BLaER1 treated with 17β-estradiol and CSF1 and Interleukin-3, amounts not matched to agents 10 nM and 100 nM (cell line): ENCODE measurements around the gene TENT5C.

Experiments used
- H3K27ac ChIP-seq, 11 experiments: shearing (Covaris generic); formaldehyde crosslinking; 2 replicates each; pipeline ENCODE4 v1.8.1; 2022
- H3K27me3 ChIP-seq, 11 experiments: shearing (Covaris generic); formaldehyde crosslinking; 2 replicates each; pipeline ENCODE4 v1.8.1; 2022
- H3K36me3 ChIP-seq, 11 experiments: shearing (Covaris generic); formaldehyde crosslinking; 2 replicates each; pipeline ENCODE4 v1.8.1; 2022
- H3K4me1 ChIP-seq, 10 experiments: shearing (Covaris generic); formaldehyde crosslinking; 2 replicates each; pipeline ENCODE4 v1.8.1; 2022
- H3K4me2 ChIP-seq, 11 experiments: shearing (Covaris generic); formaldehyde crosslinking; 2 replicates each; pipeline ENCODE4 v1.8.1; 2022
- H3K4me3 ChIP-seq, 10 experiments: shearing (Covaris generic); formaldehyde crosslinking; 2 replicates each; pipeline ENCODE4 v1.8.1; 2022
- H3K9ac ChIP-seq, 11 experiments: shearing (Covaris generic); formaldehyde crosslinking; 2 replicates each; pipeline ENCODE4 v1.8.1; 2022
- H3K9me3 ChIP-seq, 11 experiments: shearing (Covaris generic); formaldehyde crosslinking; replicated peaks in 1 of 11; 2 replicates each; pipeline ENCODE4 v1.8.1; 2022
- H4K20me1 ChIP-seq, 11 experiments: shearing (Covaris generic); formaldehyde crosslinking; 2 replicates each; pipeline ENCODE4 v1.8.1; 2022
- Cebpa-rat ChIP-seq, 11 experiments: shearing (Covaris generic); IDR thresholded peaks; 2 replicates each; pipeline ENCODE4 v1.8.1; 2022

TENT5C gene

DNA sequence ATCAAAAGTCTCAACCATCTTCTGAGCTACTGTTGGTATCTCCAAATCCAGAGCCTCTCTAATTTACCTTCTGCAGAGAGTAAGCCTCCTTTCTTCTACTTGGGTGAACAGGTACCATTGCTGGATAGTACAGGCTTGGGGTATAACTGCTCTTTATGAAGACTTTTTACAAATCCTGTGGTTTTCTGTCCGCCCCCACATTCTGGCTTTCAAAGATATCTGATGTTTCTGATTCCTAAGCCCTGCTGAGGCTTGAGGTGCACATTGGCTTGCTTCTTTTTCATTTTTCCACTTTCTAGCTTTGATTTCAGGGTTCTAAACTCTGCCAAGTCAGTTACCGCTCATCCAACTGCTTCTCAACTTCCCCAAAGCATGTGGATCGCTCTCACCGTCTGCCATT is 37.1 kb downstream of the TENT5C start:
- Histone ChIP-seq H3K9me3 (no peaks in the 10 kb centered on the region), H3K27me3 (no peaks in the 10 kb centered on the region), H3K36me3 (no peaks in the 10 kb centered on the region), H3K4me2 (no peak overlapping the region), H4K20me1 (0 out of 22 replicates have a peak, but pooled peaks cover 0 to 3% (median 0%) of the 10 kb centered on the region in 11 experiments), H3K4me3 (no peak overlapping the region), H3K4me1 (peaks cover 0 to 12% (median 10%) of the 10 kb centered on the region in 10 experiments; a peak in 14 of 20 replicates), H3K9ac (no peak overlapping the region), H3K27ac (no peak overlapping the region)
- no peak for TF ChIP-seq Cebpa-rat (IDR thresholded peaks at IDR 0.05)

DNA sequence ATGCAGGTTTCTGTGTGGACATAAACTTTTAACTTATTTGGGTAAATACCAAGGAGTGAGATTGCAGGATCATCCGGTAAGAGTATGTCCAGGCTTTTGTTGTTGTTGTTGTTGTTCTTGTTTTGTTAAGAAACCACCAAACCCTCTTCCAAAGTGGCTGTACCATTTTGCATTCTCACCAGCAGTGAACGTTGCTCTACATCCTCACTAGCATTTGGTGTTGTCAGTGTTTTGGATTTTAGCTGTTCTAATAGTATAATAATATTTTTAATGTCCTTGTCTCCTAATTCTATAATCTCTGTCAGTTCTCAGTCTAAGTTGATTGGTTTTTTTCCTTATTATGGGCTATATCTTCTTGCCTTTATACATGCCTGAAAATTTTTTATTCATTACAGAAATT is 37.8 kb downstream of the TENT5C start:
- Histone ChIP-seq H3K27ac (no peak overlapping the region), H3K4me3 (no peak overlapping the region), H3K36me3 (no peaks in the 10 kb centered on the region), H3K27me3 (no peaks in the 10 kb centered on the region), H3K4me1 (peaks cover 0 to 12% (median 10%) of the 10 kb centered on the region in 10 experiments; a peak in 14 of 20 replicates), H3K9ac (no peak overlapping the region), H4K20me1 (0 out of 22 replicates have a peak, but pooled peaks cover 0 to 3% (median 0%) of the 10 kb centered on the region in 11 experiments), H3K9me3 (no peaks in the 10 kb centered on the region), H3K4me2 (no peak overlapping the region)
- TF ChIP-seq Cebpa-rat (IDR thresholded peaks at IDR 0.05), result no peak

DNA sequence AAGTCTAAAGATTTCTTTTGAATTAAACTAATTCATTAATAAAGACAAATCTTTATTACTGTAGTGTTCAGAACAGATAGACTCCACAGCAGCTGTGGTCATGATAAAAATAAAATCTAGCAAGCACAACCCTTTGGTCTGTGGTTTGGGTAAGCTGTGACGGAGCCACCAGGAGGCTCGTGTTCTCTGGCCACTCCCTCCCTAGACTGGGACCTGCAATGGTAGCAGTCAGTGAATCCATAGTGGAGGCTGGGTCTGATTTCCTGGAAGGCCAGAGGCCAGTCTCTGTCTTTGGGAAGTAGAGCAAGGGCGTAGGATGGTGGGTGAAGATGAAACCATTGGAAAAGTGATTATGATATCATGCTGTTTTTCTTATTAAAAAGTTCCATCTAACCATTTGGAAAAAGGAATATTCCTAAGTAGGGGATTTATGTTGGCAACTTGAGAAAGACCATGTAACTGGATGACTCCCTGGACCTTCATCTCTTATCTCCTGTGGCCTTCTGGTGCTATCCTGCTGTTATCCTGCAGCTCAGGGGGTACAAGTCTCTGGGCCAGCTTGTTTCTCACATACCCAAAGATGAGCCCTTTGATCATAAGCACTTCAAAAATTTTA is 39.0 kb downstream of the TENT5C start:
- Histone ChIP-seq H3K27ac (no peak overlapping the region), H3K36me3 (no peaks in the 10 kb centered on the region), H3K9ac (no peak overlapping the region), H3K4me2 (peak overlapping the region in 10 of 11 experiments; percentile 13 to 66 (median 37); a peak in 16 of 22 replicates), H3K4me1 (peaks cover 0 to 13% (median 11%) of the 10 kb centered on the region in 10 experiments; a peak in 14 of 20 replicates), H4K20me1 (0 out of 22 replicates have a peak, but pooled peaks cover 0 to 3% (median 0%) of the 10 kb centered on the region in 11 experiments), H3K27me3 (no peaks in the 10 kb centered on the region), H3K9me3 (no peaks in the 10 kb centered on the region), H3K4me3 (no peak overlapping the region)
- TF ChIP-seq Cebpa-rat (IDR thresholded peaks at IDR 0.05), result no peak

DNA sequence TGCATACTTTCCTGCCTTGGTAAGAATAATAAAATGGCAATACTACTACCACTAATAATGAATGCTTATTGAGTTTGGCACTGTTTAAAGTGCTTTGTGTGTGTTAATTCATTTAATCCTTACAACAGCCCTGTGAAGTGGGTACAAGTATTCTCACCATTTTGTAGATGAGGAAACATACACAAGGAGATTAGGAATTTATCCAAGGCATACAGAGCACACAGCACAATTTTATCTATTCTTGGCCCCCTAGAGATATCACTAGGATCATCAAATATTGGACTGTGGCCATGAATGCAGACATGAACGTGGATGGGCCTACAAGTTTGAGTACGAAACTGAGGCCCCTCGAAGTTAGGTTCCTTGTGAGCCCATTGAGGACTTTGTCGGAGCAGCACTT is 39.5 kb downstream of the TENT5C start:
- H3K9ac ChIP-seq, result no peak overlapping the region
- H3K4me3 ChIP-seq, result no peak overlapping the region
- no peak overlapping the region for H3K27ac ChIP-seq
- no peaks in the 10 kb centered on the region for H3K9me3 ChIP-seq
- no peaks in the 10 kb centered on the region for H3K27me3 ChIP-seq
- peaks cover 0 to 13% (median 11%) of the 10 kb centered on the region in 10 experiments; a peak in 14 of 20 replicates for H3K4me1 ChIP-seq
- no peak for TF ChIP-seq Cebpa-rat (IDR thresholded peaks at IDR 0.05)
- no peaks in the 10 kb centered on the region for H3K36me3 ChIP-seq
- H3K4me2 ChIP-seq, result peak overlapping the region in 1 of 11 experiments; percentile 49; a peak in 2 of 22 replicates
- H4K20me1 ChIP-seq, result 0 out of 22 replicates have a peak, but pooled peaks cover 0 to 3% (median 0%) of the 10 kb centered on the region in 11 experiments

DNA sequence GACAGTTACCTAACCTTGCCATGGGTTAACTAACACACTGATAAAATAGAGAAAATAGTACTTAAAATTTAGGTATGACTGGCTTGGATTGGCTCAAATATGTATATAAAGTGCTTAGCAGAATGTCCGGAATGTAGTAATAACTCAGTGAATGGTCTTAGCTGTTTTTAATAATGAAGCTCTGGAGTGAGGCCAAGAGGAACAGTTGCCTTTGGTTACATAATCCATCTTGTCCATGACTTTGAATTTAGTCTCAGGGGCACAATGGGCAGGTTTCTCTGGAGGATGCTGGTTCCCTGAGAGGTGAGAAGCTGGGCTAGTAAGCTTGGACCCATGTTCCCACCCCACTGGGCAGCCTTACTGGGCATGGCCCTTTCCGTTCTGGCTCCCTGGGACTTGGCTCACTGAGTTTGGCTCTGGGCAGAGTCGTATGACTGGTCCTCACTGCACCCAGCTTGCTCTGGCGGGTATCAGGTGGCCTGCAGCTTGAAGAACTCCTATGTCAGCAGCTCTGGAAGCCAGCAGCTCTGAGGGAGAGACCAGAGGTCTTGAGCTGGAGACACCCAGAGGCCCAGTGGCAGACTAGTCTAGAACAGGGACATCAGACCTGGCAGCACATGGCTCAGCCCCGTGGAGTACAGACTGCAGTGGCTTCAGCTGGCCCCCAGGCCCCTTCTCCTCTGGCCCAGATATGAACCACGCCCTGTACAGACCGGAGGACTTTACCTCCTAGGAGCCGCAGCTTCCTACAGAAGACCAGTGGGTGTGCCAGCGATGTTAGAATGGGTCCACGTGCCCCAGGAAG is 40.4 kb downstream of the TENT5C start:
- TF ChIP-seq Cebpa-rat (IDR thresholded peaks at IDR 0.05), result no peak
- H3K36me3 ChIP-seq, result no peaks in the 10 kb centered on the region
- peaks cover 0 to 13% (median 11%) of the 10 kb centered on the region in 10 experiments; a peak in 14 of 20 replicates for H3K4me1 ChIP-seq
- H3K9ac ChIP-seq, result no peak overlapping the region
- H3K27ac ChIP-seq, result no peak overlapping the region
- 0 out of 22 replicates have a peak, but pooled peaks cover 0 to 3% (median 0%) of the 10 kb centered on the region in 11 experiments for H4K20me1 ChIP-seq
- H3K4me3 ChIP-seq, result no peak overlapping the region
- H3K27me3 ChIP-seq, result no peaks in the 10 kb centered on the region
- H3K4me2 ChIP-seq, result no peak overlapping the region
- H3K9me3 ChIP-seq, result no peaks in the 10 kb centered on the region

DNA sequence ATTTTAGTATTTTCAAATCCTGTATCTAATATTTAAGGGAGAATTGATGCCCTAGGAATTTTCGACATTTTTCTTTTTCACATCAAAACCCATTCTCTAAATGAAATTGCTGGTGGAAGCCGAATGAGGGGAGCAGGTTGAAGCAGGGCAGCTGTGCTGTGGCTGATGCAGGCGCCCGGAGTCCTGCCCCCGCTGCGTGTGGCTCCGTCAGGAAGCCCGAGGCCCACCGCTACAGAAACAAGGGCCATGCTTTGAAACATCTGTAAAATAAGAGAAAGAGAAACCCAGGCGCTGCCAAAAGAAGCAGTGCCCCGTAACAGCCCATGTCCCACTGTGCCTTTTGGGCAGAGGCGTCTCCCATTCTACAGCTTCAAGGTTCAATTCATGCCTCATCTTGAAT is 41.1 kb downstream of the TENT5C start:
- no peak for TF ChIP-seq Cebpa-rat (IDR thresholded peaks at IDR 0.05)
- Histone ChIP-seq H3K27me3 (no peaks in the 10 kb centered on the region), H3K4me1 (peaks cover 0 to 13% (median 11%) of the 10 kb centered on the region in 10 experiments; a peak in 14 of 20 replicates), H3K4me2 (no peak overlapping the region), H3K4me3 (no peak overlapping the region), H3K9me3 (no peaks in the 10 kb centered on the region), H3K9ac (no peak overlapping the region), H3K36me3 (no peaks in the 10 kb centered on the region), H3K27ac (no peak overlapping the region), H4K20me1 (no peaks in the 10 kb centered on the region)

DNA sequence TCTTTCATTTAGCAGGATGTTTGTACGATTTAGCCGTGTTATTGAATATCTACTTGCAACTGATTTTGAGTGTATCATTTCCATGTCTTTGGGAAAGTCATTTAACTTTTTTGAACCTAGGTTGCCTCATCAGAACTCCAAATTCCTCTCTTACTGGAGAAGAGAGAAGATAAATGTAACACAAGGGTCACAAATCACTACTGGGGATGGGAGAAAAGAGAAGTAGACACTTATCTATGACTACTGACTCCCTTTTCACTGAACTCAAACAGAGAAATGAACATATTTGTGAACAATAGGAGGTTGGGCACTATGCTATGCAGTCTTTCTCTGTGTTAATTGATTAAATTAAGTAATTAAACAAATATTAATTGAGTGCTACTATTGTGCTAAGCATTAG is 42.2 kb downstream of the TENT5C start:
- Histone ChIP-seq H3K4me3 (no peak overlapping the region), H3K9me3 (no peaks in the 10 kb centered on the region), H3K4me1 (peaks cover 0 to 13% (median 11%) of the 10 kb centered on the region in 10 experiments; a peak in 14 of 20 replicates), H3K27ac (no peak overlapping the region), H3K4me2 (no peak overlapping the region), H3K9ac (no peak overlapping the region), H4K20me1 (no peaks in the 10 kb centered on the region), H3K27me3 (no peaks in the 10 kb centered on the region), H3K36me3 (no peaks in the 10 kb centered on the region)
- TF ChIP-seq Cebpa-rat (IDR thresholded peaks at IDR 0.05), result no peak

DNA sequence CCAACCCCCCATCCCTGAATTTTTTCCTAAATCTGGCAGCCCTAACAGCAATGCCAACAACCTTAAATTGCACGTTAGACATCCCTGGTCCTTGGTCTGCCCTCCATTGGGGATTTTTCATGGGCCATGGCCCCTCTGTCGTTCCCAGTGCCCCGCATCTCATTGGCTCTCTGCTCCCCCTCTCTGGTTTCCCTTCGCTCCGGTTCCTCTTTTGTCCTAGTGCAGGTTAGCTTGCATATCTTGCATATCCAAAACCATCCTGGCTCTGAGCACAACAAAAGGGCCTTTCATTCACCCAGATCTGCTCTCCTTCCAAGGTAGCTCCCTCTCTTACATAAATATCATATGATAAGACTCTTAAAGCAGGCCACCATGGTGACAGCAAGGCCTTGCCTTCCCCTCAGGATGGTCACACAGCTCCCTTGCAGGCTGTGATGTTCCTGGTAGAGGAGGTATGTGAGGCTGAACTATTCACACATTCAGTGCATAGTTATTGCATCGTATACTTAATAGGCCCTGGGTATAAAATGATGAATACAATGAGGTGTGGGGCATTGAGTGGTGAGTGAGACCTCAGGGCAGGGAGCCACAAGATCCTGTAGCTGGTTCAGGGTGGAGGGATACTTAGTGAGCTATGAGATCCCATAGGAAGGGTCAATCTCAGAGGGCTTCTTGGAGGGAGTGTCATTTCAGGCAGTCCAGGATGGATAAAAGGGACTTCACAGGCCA is 45.2 kb downstream of the TENT5C start:
- H3K9me3 ChIP-seq, result no peaks in the 10 kb centered on the region
- TF ChIP-seq Cebpa-rat (IDR thresholded peaks at IDR 0.05), result no peak
- no peak overlapping the region for H3K4me2 ChIP-seq
- no peaks in the 10 kb centered on the region for H3K27me3 ChIP-seq
- H3K4me3 ChIP-seq, result no peak overlapping the region
- H3K27ac ChIP-seq, result no peak overlapping the region
- H3K9ac ChIP-seq, result no peak overlapping the region
- H4K20me1 ChIP-seq, result no peaks in the 10 kb centered on the region
- no peaks in the 10 kb centered on the region for H3K36me3 ChIP-seq
- peaks cover 8 to 22% (median 15%) of the 10 kb centered on the region in 10 experiments; a peak in 18 of 20 replicates for H3K4me1 ChIP-seq

DNA sequence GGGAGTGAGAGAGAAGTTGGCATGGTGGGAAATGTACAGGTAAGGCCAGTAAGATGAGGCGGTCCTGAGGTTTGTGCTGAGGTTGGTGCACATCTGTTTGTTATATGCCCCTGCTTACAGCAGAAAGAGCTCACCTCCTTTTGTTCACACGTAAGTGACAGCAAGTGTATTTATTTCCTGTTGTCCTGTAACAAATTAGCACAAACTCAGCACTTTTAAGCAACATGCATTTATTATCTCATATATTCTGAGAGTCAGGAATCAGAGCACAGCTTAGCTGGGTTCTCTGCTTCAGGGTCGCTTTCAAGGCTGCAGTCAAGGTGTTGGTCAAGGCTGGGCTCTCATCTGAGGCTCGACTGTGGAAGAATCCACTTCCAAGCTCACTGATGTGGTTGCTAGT is 45.8 kb downstream of the TENT5C start:
- no peaks in the 10 kb centered on the region for H3K9me3 ChIP-seq
- no peaks in the 10 kb centered on the region for H4K20me1 ChIP-seq
- no peak overlapping the region for H3K4me3 ChIP-seq
- H3K27me3 ChIP-seq, result no peaks in the 10 kb centered on the region
- no peak overlapping the region for H3K27ac ChIP-seq
- no peak overlapping the region for H3K4me2 ChIP-seq
- no peaks in the 10 kb centered on the region for H3K36me3 ChIP-seq
- H3K4me1 ChIP-seq, result peaks cover 8 to 27% (median 19%) of the 10 kb centered on the region in 10 experiments; a peak in 18 of 20 replicates
- no peak overlapping the region for H3K9ac ChIP-seq
- no peak for TF ChIP-seq Cebpa-rat (IDR thresholded peaks at IDR 0.05)
